Measurements from ENCODE around the gene OPHN1.

OPHN1 gene

GRCh38 chrX:68463880-68464279, 30.6 kb upstream of the OPHN1 start:
- TF ChIP-seq EZH2 (optimal IDR thresholded peaks at IDR 0.05; ENCODE audit: low read depth, low read length) (no peak), CTCF (IDR thresholded peaks at IDR 0.05; ENCODE audit: low read length) (no peak), EZH2phosphoT487 (IDR thresholded peaks at IDR 0.05; ENCODE audit: low read length) (no peak)
- no peaks in the 10 kb centered on the region for H4K20me1 ChIP-seq (ENCODE audit: insufficient read depth, low read length)
- H3K27me3 ChIP-seq (replicated peaks; ENCODE audit: insufficient read depth, low read length) = no peaks in the 10 kb centered on the region
- no peaks in the 10 kb centered on the region for H3K4me1 ChIP-seq (ENCODE audit: low read length)
- H3K79me2 ChIP-seq (ENCODE audit: low read length) = no peaks in the 10 kb centered on the region
- no peaks in the 10 kb centered on the region for H3K36me3 ChIP-seq (replicated peaks; ENCODE audit: insufficient read depth, low read length)
- DNase-seq = no peak
- H2AFZ ChIP-seq (ENCODE audit: low read length) = no peak overlapping the region
- H3K9me3 ChIP-seq (replicated peaks; ENCODE audit: insufficient read depth, low read length) = no peaks in the 10 kb centered on the region
- no peaks in the 10 kb centered on the region for H3K9me2 ChIP-seq (replicated peaks; ENCODE audit: insufficient read depth, low read length)
- no peak overlapping the region for H3K4me3 ChIP-seq (ENCODE audit: low read length)
- H3K4me2 ChIP-seq (ENCODE audit: low read depth, low read length) = no peak overlapping the region
- H3F3A ChIP-seq (ENCODE audit: insufficient read depth, low read length) = no peaks in the 10 kb centered on the region
- no peak overlapping the region for H3K27ac ChIP-seq (ENCODE audit: low read length)
- H3K9ac ChIP-seq (ENCODE audit: low read length) = no peak overlapping the region

- H2AFZ ChIP-seq (ENCODE audit: low read length) = no peak overlapping the region
Measured at GRCh38 chrX:68462653-68463052, 29.4 kb upstream of the OPHN1 start.

GRCh38 chrX:68462197-68462596, 28.9 kb upstream of the OPHN1 start:
- DNase-seq = no peak

More at GRCh38 chrX:68462653-68463052, 29.4 kb upstream of the OPHN1 start:
- H3K4me1 ChIP-seq (ENCODE audit: low read length) = no peaks in the 10 kb centered on the region
- no peaks in the 10 kb centered on the region for H4K20me1 ChIP-seq (ENCODE audit: insufficient read depth, low read length)
- no peak overlapping the region for H3K9ac ChIP-seq (ENCODE audit: low read length)
- H3K79me2 ChIP-seq (ENCODE audit: low read length) = no peaks in the 10 kb centered on the region
- no peak overlapping the region for H3K27ac ChIP-seq (ENCODE audit: low read length)
- no peaks in the 10 kb centered on the region for H3K36me3 ChIP-seq (replicated peaks; ENCODE audit: insufficient read depth, low read length)
- H3F3A ChIP-seq (ENCODE audit: insufficient read depth, low read length) = no peaks in the 10 kb centered on the region
- no peaks in the 10 kb centered on the region for H3K9me2 ChIP-seq (replicated peaks; ENCODE audit: insufficient read depth, low read length)
- H3K9me3 ChIP-seq (replicated peaks; ENCODE audit: insufficient read depth, low read length) = no peaks in the 10 kb centered on the region
- peak; percentile 40 for DNase-seq
- H3K27me3 ChIP-seq (replicated peaks; ENCODE audit: insufficient read depth, low read length) = no peaks in the 10 kb centered on the region
- H3K4me3 ChIP-seq (ENCODE audit: low read length) = no peak overlapping the region
- TF ChIP-seq CTCF (IDR thresholded peaks at IDR 0.05; ENCODE audit: low read length) (peak; percentile 50), EZH2 (optimal IDR thresholded peaks at IDR 0.05; ENCODE audit: low read depth, low read length) (no peak), EZH2phosphoT487 (IDR thresholded peaks at IDR 0.05; ENCODE audit: low read length) (no peak)
- no peak overlapping the region for H3K4me2 ChIP-seq (ENCODE audit: low read depth, low read length)

More at GRCh38 chrX:68462197-68462596, 28.9 kb upstream of the OPHN1 start:
- H3K36me3 ChIP-seq (replicated peaks; ENCODE audit: insufficient read depth, low read length) = no peaks in the 10 kb centered on the region
- no peak overlapping the region for H3K4me3 ChIP-seq (ENCODE audit: low read length)
- H2AFZ ChIP-seq (ENCODE audit: low read length) = no peak overlapping the region
- H3K4me1 ChIP-seq (ENCODE audit: low read length) = no peaks in the 10 kb centered on the region
- no peaks in the 10 kb centered on the region for H3K9me2 ChIP-seq (replicated peaks; ENCODE audit: insufficient read depth, low read length)
- no peaks in the 10 kb centered on the region for H4K20me1 ChIP-seq (ENCODE audit: insufficient read depth, low read length)
- no peak overlapping the region for H3K4me2 ChIP-seq (ENCODE audit: low read depth, low read length)
- H3F3A ChIP-seq (ENCODE audit: insufficient read depth, low read length) = no peaks in the 10 kb centered on the region
- H3K79me2 ChIP-seq (ENCODE audit: low read length) = no peaks in the 10 kb centered on the region
- TF ChIP-seq EZH2phosphoT487 (IDR thresholded peaks at IDR 0.05; ENCODE audit: low read length) (no peak), CTCF (IDR thresholded peaks at IDR 0.05; ENCODE audit: low read length) (no peak), EZH2 (optimal IDR thresholded peaks at IDR 0.05; ENCODE audit: low read depth, low read length) (no peak)
- no peak overlapping the region for H3K27ac ChIP-seq (ENCODE audit: low read length)
- H3K9ac ChIP-seq (ENCODE audit: low read length) = no peak overlapping the region
- H3K9me3 ChIP-seq (replicated peaks; ENCODE audit: insufficient read depth, low read length) = no peaks in the 10 kb centered on the region
- H3K27me3 ChIP-seq (replicated peaks; ENCODE audit: insufficient read depth, low read length) = no peaks in the 10 kb centered on the region

All from MM.1S (cell line).